GM12878 (cell line): ENCODE results near the gene GCLM. TPM values are rescaled to one million over a fixed set of nuclear protein-coding genes. Genes with fewer than 3 reads are reported as not detected.

Experiments
- ATAC-seq: fragments of 200-7000 bp; cut with Tn5 transposase; 3 replicates; pipeline ENCODE4 v1.9.1; 2020; ENCODE audit warnings: mild to moderate bottlenecking, moderate library complexity
- BruUV-seq: library from RNA; stranded (reverse); fragments of 400-500 nt; replicated peaks from 2 replicates; lab custom pipeline; 2021; lab: Mats Ljungman, UMichigan
- CTCF ChIA-PET: fragments of 300-600 bp; sonication (Branson Sonifier 250); formaldehyde crosslinking; extraction: SDS; loops from one replicate; lab custom pipeline; 2021; ENCODE audit warnings: inconsistent platforms; lab: Yijun Ruan, JAX
- POLR2A ChIA-PET: fragments of 350-600 bp; formaldehyde crosslinking; extraction: SDS; loops from one replicate; lab custom pipeline; 2021; ENCODE audit warnings: inconsistent platforms; lab: Charles Lee
- RAD21 ChIA-PET: fragments of 300-600 bp; sonication (Branson Sonifier 250); formaldehyde crosslinking; loops from one replicate; lab custom pipeline; 2023; ENCODE audit warnings: antibody characterized with exemption; ENCODE audit not compliant: unreplicated experiment; lab: Charles Lee
- SMC1A ChIA-PET: fragments of 300-600 bp; sonication (Branson Sonifier 250); formaldehyde crosslinking; loops from one replicate; lab custom pipeline; 2023; ENCODE audit not compliant: unreplicated experiment, uncharacterized antibody; lab: Charles Lee
- DNase-seq: peaks from one replicate; pipeline ENCODE4 v3.0.0-alpha.2; 2011; ENCODE audit warnings: low read depth, low spot score
- FAIRE-seq: peaks from 3 replicates; lab custom pipeline; 2011; peaks lifted over from hg19 to GRCh38; lab: Jason Lieb, UNC
- H2AFZ ChIP-seq: 2 replicates; pipeline ENCODE4 v1.6.0; 2011; ENCODE audit warnings: low read depth, low read length, control low read depth; ENCODE audit not compliant: control insufficient read depth
- H3K27ac ChIP-seq: 2 replicates; pipeline ENCODE4 v1.5.1; 2011; ENCODE audit warnings: control low read depth; ENCODE audit not compliant: control insufficient read depth, insufficient read depth
- H3K27me3 ChIP-seq, 2 experiments: replicated peaks in 1 of 2; 2 replicates each; pipeline versions ENCODE4 v1.6.0 to v1.6.1; 2011; ENCODE audit warnings: low read length in 1 of 2; ENCODE audit not compliant: control insufficient read depth in 2 of 2, insufficient read depth in 2 of 2
- H3K36me3 ChIP-seq, 2 experiments: 2 replicates each; pipeline ENCODE4 v1.5.1; 2011; ENCODE audit warnings: low read length in 1 of 2; ENCODE audit not compliant: control insufficient read depth in 2 of 2, insufficient read depth in 2 of 2
- H3K4me1 ChIP-seq: 2 replicates; pipeline ENCODE4 v1.6.1; 2011; ENCODE audit warnings: mild to moderate bottlenecking, low read length, moderate library complexity, mixed read lengths; ENCODE audit not compliant: control insufficient read depth, insufficient read depth
- H3K4me2 ChIP-seq: 2 replicates; pipeline ENCODE4 v1.6.0; 2011; ENCODE audit warnings: control low read depth; ENCODE audit not compliant: control insufficient read depth, insufficient read depth
- H3K4me3 ChIP-seq: fragments of 200-600 bp; sonication (generic); 2 replicates; pipeline ENCODE4 v1.5.1; 2016
- H3K79me2 ChIP-seq: 2 replicates; pipeline ENCODE4 v1.6.0; 2011; ENCODE audit warnings: low read length; ENCODE audit not compliant: control insufficient read depth, insufficient read depth
- H3K9ac ChIP-seq: 2 replicates; pipeline ENCODE4 v1.8.0; 2011; ENCODE audit warnings: low read length, control low read depth, mixed read lengths; ENCODE audit not compliant: control insufficient read depth, insufficient read depth
- H3K9me3 ChIP-seq: replicated peaks from 3 replicates; pipeline ENCODE4 v1.5.1; 2011; ENCODE audit warnings: mild to moderate bottlenecking, low read length; ENCODE audit not compliant: control insufficient read depth, insufficient read depth
- H4K20me1 ChIP-seq: 2 replicates; pipeline ENCODE4 v1.6.0; 2011; ENCODE audit not compliant: control insufficient read depth, insufficient read depth
- BACH1 ChIP-seq: fragments of 450-650 bp; IDR thresholded peaks from 2 replicates; pipeline ENCODE4 v1.6.1; 2017; ENCODE audit warnings: mild to moderate bottlenecking, borderline replicate concordance
- CHD4 ChIP-seq: fragments of 200-600 bp; sonication (generic); IDR thresholded peaks from 2 replicates; pipeline ENCODE4 v1.6.1; 2016; ENCODE audit warnings: mild to moderate bottlenecking
- KAT2A ChIP-seq: conservative IDR thresholded peaks from 2 replicates; pipeline ENCODE4 v1.6.1; 2011; ENCODE audit warnings: low read depth, low read length; ENCODE audit not compliant: control insufficient read depth
- NFYB ChIP-seq: IDR thresholded peaks from 2 replicates; pipeline ENCODE4 v1.6.1; 2011; ENCODE audit warnings: low read depth, mild to moderate bottlenecking, low read length, improper control_type of control experiment, moderate library complexity; ENCODE audit not compliant: insufficient read depth
- NR2C2 ChIP-seq: IDR thresholded peaks from 2 replicates; pipeline ENCODE4 v1.6.1; 2011; ENCODE audit warnings: borderline replicate concordance, low read depth; ENCODE audit not compliant: control insufficient read depth, insufficient read length
- NRF1 ChIP-seq: conservative IDR thresholded peaks from 2 replicates; pipeline ENCODE4 v1.6.1; 2011; ENCODE audit warnings: mild to moderate bottlenecking, low read depth, low read length, improper control_type of control experiment
- PAX8 ChIP-seq: fragments of 450-650 bp; IDR thresholded peaks from 2 replicates; pipeline ENCODE4 v1.6.1; 2017; ENCODE audit warnings: mild to moderate bottlenecking, moderate library complexity
- RFX5 ChIP-seq: IDR thresholded peaks from 2 replicates; pipeline ENCODE4 v1.6.1; 2011; ENCODE audit warnings: low read depth, low read length, improper control_type of control experiment
- SMAD5 ChIP-seq: IDR thresholded peaks from 2 replicates; pipeline ENCODE4 v1.6.1; 2016; ENCODE audit warnings: antibody characterized with exemption, low read depth
- SMC3 ChIP-seq: IDR thresholded peaks from 2 replicates; pipeline ENCODE4 v1.6.1; 2011; ENCODE audit warnings: low read length, improper control_type of control experiment, borderline replicate concordance
- YBX1 ChIP-seq: fragments of 450-650 bp; IDR thresholded peaks from 2 replicates; pipeline ENCODE4 v1.6.1; 2016; ENCODE audit warnings: antibody characterized with exemption
- WGBS: methylation state at CpG from one replicate; pipeline ENCODE4 v1.1.6; 2016; ENCODE audit warnings: low lambda C conversion rate; ENCODE audit not compliant: insufficient replicate concordance, insufficient coverage; ENCODE audit errors: missing lambda C conversion rate; 5-methylcytosine and 5-hydroxymethylcytosine counted together
- in situ Hi-C: fragments of 300-500 bp; cut with MboI; formaldehyde crosslinking; loops from 9 replicates; pipeline ENCODE4 v1.14.3; 2018; ENCODE audit warnings: mixed read lengths
- intact Hi-C: fragments of 100-400 bp; cut with micrococcal nuclease; formaldehyde crosslinking; loops from one replicate; pipeline ENCODE4 v1.14.2; 2022; ENCODE audit not compliant: unreplicated experiment
- polyA plus RNA-seq, 11 experiments: library from polyadenylated mRNA; depleted of rRNA in 4 of 11; unstranded in 6 of 11; stranded (reverse) in 5 of 11; fragments of >200 nt; fragmentation: Nextera tagmentation in 4 of 11; fragmentation: Illumina TruSeq in 1 of 11; extraction: Ambion mirVana in 4 of 11; extraction: Trizol in 1 of 11; gene quantifications; 1 replicate in 1 of 11; 2 replicates in 10 of 11; pipeline versions ENCODE4 v1.2.1 to v1.2.3, GENCODE V29; 2011 to 2016; ENCODE audit warnings: inconsistent platforms in 2 of 11, missing spikeins in 2 of 11, low read depth in 1 of 11
- total RNA-seq, 4 experiments: library from RNA; depleted of rRNA in 3 of 4; stranded (reverse); fragments of >200 nt in 3 of 4; fragmentation: Illumina TruSeq in 1 of 4; extraction: Trizol in 1 of 4; gene quantifications; 2 replicates each; pipeline versions ENCODE4 v1.2.1 to v1.2.3, GENCODE V29; 2013 to 2021
- TF ChIP-seq, protein P1 (sequence below): fragments of 150-350 bp; IDR thresholded peaks from 2 replicates; pipeline ENCODE4 v1.6.1; 2016; ENCODE audit warnings: low read depth, low read length
- TF ChIP-seq, protein P2 (sequence below): IDR thresholded peaks from 2 replicates; pipeline ENCODE4 v1.6.1; 2011; ENCODE audit warnings: low read depth, mild to moderate bottlenecking, low read length, moderate library complexity, borderline replicate concordance; ENCODE audit errors: extremely low read depth

Gene GCLM
- total and polyA plus RNA-seq, 10 of the 15 experiments (the other 5 are each of a cell fraction or from before 2014, with no cell fraction given), result 2.6 to 17.3 (median 6.9) TPM

DNA sequence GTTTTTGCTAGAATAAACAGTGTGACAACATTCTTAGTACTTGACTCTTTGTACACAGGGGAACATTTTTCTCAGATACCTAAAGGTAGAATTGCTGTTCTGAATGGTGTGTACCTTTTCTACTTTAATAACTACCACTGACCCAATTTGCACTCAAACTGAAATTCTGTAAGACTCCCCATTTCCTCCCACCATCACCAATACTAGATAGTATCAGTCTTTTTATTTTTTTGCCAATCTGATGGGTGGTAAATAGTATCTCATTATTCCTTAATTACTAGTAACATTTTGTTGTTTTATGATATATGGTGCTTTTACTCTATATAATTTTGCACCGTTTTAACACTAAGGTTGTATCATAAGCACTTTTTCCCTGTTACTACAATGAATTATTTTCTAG lies 28.8 kb upstream of the GCLM start:
- POLR2A ChIA-PET, result no interaction called here
- SMC1A ChIA-PET, result no interaction called here
- Histone ChIP-seq H3K27ac (no peak overlapping the region), H3K4me1 (no peaks in the 10 kb centered on the region), H3K9me3 (no peaks in the 10 kb centered on the region), H3K79me2 (no peaks in the 10 kb centered on the region), H3K36me3 (no peaks in the 10 kb centered on the region), H3K9ac (no peak overlapping the region), H3K27me3 (no peaks in the 10 kb centered on the region), H3K4me3 (no peak overlapping the region), H3K4me2 (no peak overlapping the region), H4K20me1 (no peaks in the 10 kb centered on the region), H2AFZ (no peak overlapping the region)
- intact Hi-C loops, result no loop called here
- RAD21 ChIA-PET, result no interaction called here
- CTCF ChIA-PET, result no interaction called here
- in situ Hi-C loops, result no loop called here
- FAIRE-seq (no peak), ATAC-seq (no peak), DNase-seq (no peak)
- TF ChIP-seq YBX1 (no peak), NR2C2 (no peak), SMC3 (no peak), NRF1 (no peak), PAX8 (no peak), NFYB (no peak), RFX5 (no peak), SMAD5 (no peak), BACH1 (no peak), CHD4 (no peak), KAT2A (no peak)
- TF ChIP-seq, protein P1, sequence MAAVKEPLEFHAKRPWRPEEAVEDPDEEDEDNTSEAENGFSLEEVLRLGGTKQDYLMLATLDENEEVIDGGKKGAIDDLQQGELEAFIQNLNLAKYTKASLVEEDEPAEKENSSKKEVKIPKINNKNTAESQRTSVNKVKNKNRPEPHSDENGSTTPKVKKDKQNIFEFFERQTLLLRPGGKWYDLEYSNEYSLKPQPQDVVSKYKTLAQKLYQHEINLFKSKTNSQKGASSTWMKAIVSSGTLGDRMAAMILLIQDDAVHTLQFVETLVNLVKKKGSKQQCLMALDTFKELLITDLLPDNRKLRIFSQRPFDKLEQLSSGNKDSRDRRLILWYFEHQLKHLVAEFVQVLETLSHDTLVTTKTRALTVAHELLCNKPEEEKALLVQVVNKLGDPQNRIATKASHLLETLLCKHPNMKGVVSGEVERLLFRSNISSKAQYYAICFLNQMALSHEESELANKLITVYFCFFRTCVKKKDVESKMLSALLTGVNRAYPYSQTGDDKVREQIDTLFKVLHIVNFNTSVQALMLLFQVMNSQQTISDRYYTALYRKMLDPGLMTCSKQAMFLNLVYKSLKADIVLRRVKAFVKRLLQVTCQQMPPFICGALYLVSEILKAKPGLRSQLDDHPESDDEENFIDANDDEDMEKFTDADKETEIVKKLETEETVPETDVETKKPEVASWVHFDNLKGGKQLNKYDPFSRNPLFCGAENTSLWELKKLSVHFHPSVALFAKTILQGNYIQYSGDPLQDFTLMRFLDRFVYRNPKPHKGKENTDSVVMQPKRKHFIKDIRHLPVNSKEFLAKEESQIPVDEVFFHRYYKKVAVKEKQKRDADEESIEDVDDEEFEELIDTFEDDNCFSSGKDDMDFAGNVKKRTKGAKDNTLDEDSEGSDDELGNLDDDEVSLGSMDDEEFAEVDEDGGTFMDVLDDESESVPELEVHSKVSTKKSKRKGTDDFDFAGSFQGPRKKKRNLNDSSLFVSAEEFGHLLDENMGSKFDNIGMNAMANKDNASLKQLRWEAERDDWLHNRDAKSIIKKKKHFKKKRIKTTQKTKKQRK, result no peak
- TF ChIP-seq, protein P2, sequence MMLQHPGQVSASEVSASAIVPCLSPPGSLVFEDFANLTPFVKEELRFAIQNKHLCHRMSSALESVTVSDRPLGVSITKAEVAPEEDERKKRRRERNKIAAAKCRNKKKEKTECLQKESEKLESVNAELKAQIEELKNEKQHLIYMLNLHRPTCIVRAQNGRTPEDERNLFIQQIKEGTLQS, result no peak
- WGBS, result 40% methylated on average over 1 of the region's 1 CpG
- BruUV-seq, result no TSS peak
